Naive B cell (primary cell): ENCODE measurements around the gene RRAGD. TPM values are rescaled to one million over a fixed set of nuclear protein-coding genes. Genes with fewer than 3 reads are reported as not detected.

ENCODE experiments used
- ATAC-seq, 2 donors: fragments of 150-1000 bp; cut with Tn5 transposase; 2 replicates each; pipeline ENCODE4 v1.10.0; 2021; ENCODE audit warnings: low read depth in 2 of 2, mild to moderate bottlenecking in 2 of 2, moderate library complexity in 2 of 2
- DNase-seq: peaks from one replicate; pipeline ENCODE4 v3.0.0; 2022
- H3K27ac Mint-ChIP-seq, 6 donors: one replicate each; pipeline ENCODE4 v1.8.0; 2020 to 2022; ENCODE audit warnings: mild to moderate bottlenecking in 6 of 6, mixed read lengths in 6 of 6, moderate library complexity in 5 of 6, inconsistent platforms in 2 of 6
- H3K27me3 Mint-ChIP-seq, 3 donors: one replicate each; pipeline ENCODE4 v1.8.0; 2021 to 2022; ENCODE audit warnings: mixed read lengths in 3 of 3, mild to moderate bottlenecking in 1 of 3
- H3K36me3 Mint-ChIP-seq, 2 donors: one replicate each; pipeline ENCODE4 v1.8.0; 2020 to 2022; ENCODE audit warnings: mixed read lengths in 2 of 2, inconsistent platforms in 1 of 2, mild to moderate bottlenecking in 1 of 2
- H3K4me1 Mint-ChIP-seq, 3 donors: one replicate each; pipeline ENCODE4 v1.8.0; 2020 to 2022; ENCODE audit warnings: mixed read lengths in 3 of 3, inconsistent platforms in 1 of 3, mild to moderate bottlenecking in 1 of 3, moderate library complexity in 1 of 3
- H3K4me3 Mint-ChIP-seq, 8 donors: one replicate each; pipeline ENCODE4 v1.8.0; 2020 to 2022; ENCODE audit warnings: mild to moderate bottlenecking in 8 of 8, mixed read lengths in 8 of 8, moderate library complexity in 8 of 8, inconsistent platforms in 2 of 8
- H3K9me3 Mint-ChIP-seq, 7 donors: one replicate each; pipeline ENCODE4 v1.8.0; 2020 to 2022; ENCODE audit warnings: mixed read lengths in 7 of 7, mild to moderate bottlenecking in 5 of 7, inconsistent platforms in 2 of 7, moderate library complexity in 1 of 7
- polyA plus RNA-seq, 6 donors: library from polyadenylated mRNA; unstranded; fragments of 300-500 nt; fragmentation: Illumina TruSeq; gene quantifications; one replicate each; pipeline ENCODE4 v1.2.3, GENCODE V29; 2021; ENCODE audit warnings: low read depth in 6 of 6

RRAGD gene
- polyA plus RNA-seq, 6 donors from 2014 or later: 0.21 to 0.68 (median 0.55) TPM

- Mint-ChIP-seq H3K36me3 (no peaks in the 10 kb centered on the region), H3K4me3 (no peak overlapping the region), H3K27me3 (peaks cover 7 to 25% (median 14%) of the 10 kb centered on the region in 3 donors), H3K4me1 (peaks cover 11 to 14% (median 11%) of the 10 kb centered on the region in 3 donors), H3K27ac (no peak overlapping the region), H3K9me3 (no peaks in the 10 kb centered on the region)
- ATAC-seq (no peak), DNase-seq (no peak)
These were observed 26.9 kb downstream of the RRAGD start for GRCh38 chr6:89385156-89385667.

GRCh38 chr6:89381031-89381430 lies 31.0 kb downstream of the RRAGD start:
- H3K4me3 Mint-ChIP-seq: no peak overlapping the region
- H3K27me3 Mint-ChIP-seq: peaks cover 5 to 17% (median 7%) of the 10 kb centered on the region in 3 donors
- peaks cover 3 to 9% (median 6%) of the 10 kb centered on the region in 3 donors for H3K4me1 Mint-ChIP-seq
- ATAC-seq (no peak), DNase-seq (no peak)
- H3K36me3 Mint-ChIP-seq: no peaks in the 10 kb centered on the region
- no peaks in the 10 kb centered on the region for H3K9me3 Mint-ChIP-seq
- H3K27ac Mint-ChIP-seq: no peak overlapping the region

- peaks cover 0 to 7% (median 0%) of the 10 kb centered on the region in 3 donors for H3K27me3 Mint-ChIP-seq
- no peak overlapping the region for H3K27ac Mint-ChIP-seq
- H3K36me3 Mint-ChIP-seq: no peaks in the 10 kb centered on the region
- H3K4me3 Mint-ChIP-seq: no peak overlapping the region
- no peak for DNase-seq
- peaks cover 9 to 18% (median 15%) of the 10 kb centered on the region in 3 donors for H3K4me1 Mint-ChIP-seq
- no peaks in the 10 kb centered on the region for H3K9me3 Mint-ChIP-seq
- ATAC-seq: no peak
These were observed 32.8 kb downstream of the RRAGD start for GRCh38 chr6:89379281-89379680.

- Mint-ChIP-seq H3K27me3 (peaks cover 0 to 7% (median 0%) of the 10 kb centered on the region in 3 donors), H3K36me3 (no peaks in the 10 kb centered on the region), H3K27ac (no peak overlapping the region), H3K4me1 (peaks cover 9 to 18% (median 15%) of the 10 kb centered on the region in 3 donors), H3K4me3 (no peak overlapping the region), H3K9me3 (no peaks in the 10 kb centered on the region)
- no peak for ATAC-seq
- no peak for DNase-seq
These were observed 33.4 kb downstream of the RRAGD start for GRCh38 chr6:89378628-89379027.

GRCh38 chr6:89375427-89376267 lies 36.4 kb downstream of the RRAGD start:
- ATAC-seq (peak; percentile 81 to 91), DNase-seq (peak; percentile 68)
- H3K36me3 Mint-ChIP-seq: no peaks in the 10 kb centered on the region
- no peaks in the 10 kb centered on the region for H3K27me3 Mint-ChIP-seq
- H3K9me3 Mint-ChIP-seq: no peaks in the 10 kb centered on the region
- peaks cover 12 to 26% (median 26%) of the 10 kb centered on the region in 3 donors for H3K4me1 Mint-ChIP-seq
- peak overlapping the region in 5 of 6 donors; percentile 38 to 89 (median 44) for H3K27ac Mint-ChIP-seq
- peak overlapping the region in 1 of 8 donors; percentile 23 for H3K4me3 Mint-ChIP-seq

GRCh38 chr6:89372506-89372901 lies 39.6 kb downstream of the RRAGD start:
- ATAC-seq: no peak
- no peak overlapping the region for H3K4me3 Mint-ChIP-seq
- DNase-seq: no peak
- no peaks in the 10 kb centered on the region for H3K36me3 Mint-ChIP-seq
- H3K4me1 Mint-ChIP-seq: peaks cover 12 to 39% (median 20%) of the 10 kb centered on the region in 3 donors
- H3K9me3 Mint-ChIP-seq: no peaks in the 10 kb centered on the region
- no peaks in the 10 kb centered on the region for H3K27me3 Mint-ChIP-seq
- peak overlapping the region in 1 of 6 donors; percentile 28 for H3K27ac Mint-ChIP-seq

GRCh38 chr6:89371849-89372505 lies 40.1 kb downstream of the RRAGD start:
- DNase-seq: peak; percentile 80
- peak overlapping the region in 2 of 6 donors; percentile 73 to 76 for H3K27ac Mint-ChIP-seq
- peaks cover 12 to 39% (median 20%) of the 10 kb centered on the region in 3 donors for H3K4me1 Mint-ChIP-seq
- H3K27me3 Mint-ChIP-seq: no peaks in the 10 kb centered on the region
- H3K36me3 Mint-ChIP-seq: no peaks in the 10 kb centered on the region
- ATAC-seq: peak; percentile 70 to 80
- H3K9me3 Mint-ChIP-seq: no peaks in the 10 kb centered on the region
- H3K4me3 Mint-ChIP-seq: peak overlapping the region in 2 of 8 donors; percentile 51 to 60

- ATAC-seq (no peak), DNase-seq (no peak)
- Mint-ChIP-seq H3K27ac (no peak overlapping the region), H3K27me3 (no peaks in the 10 kb centered on the region), H3K4me1 (peaks cover 8 to 35% (median 14%) of the 10 kb centered on the region in 3 donors), H3K36me3 (no peaks in the 10 kb centered on the region), H3K4me3 (no peak overlapping the region), H3K9me3 (no peaks in the 10 kb centered on the region)
These were observed 43.1 kb downstream of the RRAGD start for GRCh38 chr6:89368999-89369398.

- no peak for ATAC-seq
- H3K27ac Mint-ChIP-seq: no peak overlapping the region
These were observed 44.0 kb downstream of the RRAGD start for GRCh38 chr6:89368107-89368506.

GRCh38 chr6:89364586-89364985 lies 47.5 kb downstream of the RRAGD start:
- Mint-ChIP-seq H3K27ac (peak overlapping the region in 2 of 6 donors; percentile 15 to 51), H3K9me3 (peaks cover 0 to 2% (median 0%) of the 10 kb centered on the region in 7 donors), H3K27me3 (no peaks in the 10 kb centered on the region), H3K4me3 (no peak overlapping the region), H3K4me1 (peaks cover 19 to 45% (median 20%) of the 10 kb centered on the region in 3 donors), H3K36me3 (no peaks in the 10 kb centered on the region)
- no peak for ATAC-seq
- DNase-seq: no peak

More at GRCh38 chr6:89368107-89368506, 44.0 kb downstream of the RRAGD start:
- no peaks in the 10 kb centered on the region for H3K27me3 Mint-ChIP-seq
- peaks cover 9 to 37% (median 15%) of the 10 kb centered on the region in 3 donors for H3K4me1 Mint-ChIP-seq
- peak overlapping the region in 2 of 8 donors; percentile 7 to 30 for H3K4me3 Mint-ChIP-seq
- no peaks in the 10 kb centered on the region for H3K9me3 Mint-ChIP-seq
- DNase-seq: peak; percentile 36
- H3K36me3 Mint-ChIP-seq: no peaks in the 10 kb centered on the region

- H3K4me3 Mint-ChIP-seq: no peak overlapping the region
- no peaks in the 10 kb centered on the region for H3K27me3 Mint-ChIP-seq
- peaks cover 33 to 61% (median 47%) of the 10 kb centered on the region in 3 donors for H3K4me1 Mint-ChIP-seq
- no peaks in the 10 kb centered on the region for H3K36me3 Mint-ChIP-seq
- ATAC-seq (no peak), DNase-seq (no peak)
- H3K9me3 Mint-ChIP-seq: peaks cover 0 to 2% (median 0%) of the 10 kb centered on the region in 7 donors
- peak overlapping the region in 2 of 6 donors; percentile 49 to 53 for H3K27ac Mint-ChIP-seq
These were observed 50.9 kb downstream of the RRAGD start for GRCh38 chr6:89361171-89361570.

GRCh38 chr6:89360415-89360999 lies 51.6 kb downstream of the RRAGD start:
- DNase-seq (no peak), ATAC-seq (no peak)
- peaks cover 33 to 61% (median 47%) of the 10 kb centered on the region in 3 donors for H3K4me1 Mint-ChIP-seq
- H3K36me3 Mint-ChIP-seq: no peaks in the 10 kb centered on the region
- H3K9me3 Mint-ChIP-seq: peaks cover 0 to 2% (median 0%) of the 10 kb centered on the region in 7 donors
- H3K4me3 Mint-ChIP-seq: peak overlapping the region; percentile 2 to 76 (median 32)
- no peaks in the 10 kb centered on the region for H3K27me3 Mint-ChIP-seq
- H3K27ac Mint-ChIP-seq: peak overlapping the region; percentile 8 to 61 (median 36)

- Mint-ChIP-seq H3K4me3 (peak overlapping the region in 2 of 8 donors; percentile 6 to 43), H3K27ac (peak overlapping the region in 3 of 6 donors; percentile 49 to 59 (median 54)), H3K4me1 (peaks cover 37 to 60% (median 49%) of the 10 kb centered on the region in 3 donors), H3K36me3 (no peaks in the 10 kb centered on the region), H3K9me3 (peaks cover 0 to 2% (median 0%) of the 10 kb centered on the region in 7 donors), H3K27me3 (no peaks in the 10 kb centered on the region)
- DNase-seq: no peak
- ATAC-seq: no peak
These were observed 52.5 kb downstream of the RRAGD start for GRCh38 chr6:89359561-89359960.
